ENCODE measurements around the gene MORC3. TPM values are rescaled to one million over a fixed set of nuclear protein-coding genes. Genes with fewer than 3 reads are reported as not detected.
"Not testable (repeated sequence)": the region's sequence is repeated elsewhere in the genome, so short reads cannot be mapped to it uniquely, and the experiment has no call there.

MORC3 gene
- total and polyA plus RNA-seq, 4 donors: 13.0 to 90.3 (median 19.5) TPM

DNA sequence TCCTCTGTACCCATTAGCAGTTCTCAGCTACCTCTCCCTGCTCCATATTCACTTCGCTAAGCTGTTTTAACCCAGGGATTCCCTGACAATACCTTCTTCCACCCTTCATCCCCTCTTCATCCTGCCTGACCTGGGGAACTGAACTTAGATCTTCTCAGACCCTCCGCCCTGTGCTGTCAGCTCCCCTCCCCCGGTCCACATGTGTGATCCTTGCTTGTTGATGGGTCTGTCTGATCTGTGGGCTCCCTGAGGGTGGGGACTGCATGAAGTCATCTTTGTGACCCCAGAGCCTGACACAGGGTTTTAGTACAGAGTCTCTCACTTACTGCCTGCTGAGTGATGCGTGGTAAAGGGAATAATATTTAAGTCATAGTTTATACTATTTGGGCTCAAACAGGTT lies 77.0 kb downstream of the MORC3 start:
- Histone ChIP-seq H3K9ac (ENCODE audit: insufficient read depth in 1 of 2, low read length in 2 of 2) (no peak overlapping the region), H3K4me1 (ENCODE audit: control insufficient read depth in 5 of 5, insufficient read depth in 5 of 5, low read length in 5 of 5) (no peaks in the 10 kb centered on the region), H3K4me3 (no peak overlapping the region), H3K36me3 (ENCODE audit: control insufficient read depth in 4 of 4, insufficient read depth in 4 of 4, low read length in 4 of 4) (peaks cover 0 to 8% (median 3%) of the 10 kb centered on the region in 4 donors), H3K27ac (ENCODE audit: low read depth in 1 of 2, low read length in 1 of 2) (no peak overlapping the region), H3K27me3 (ENCODE audit: control insufficient read depth in 3 of 3, insufficient read depth in 3 of 3, low read length in 2 of 3) (no peaks in the 10 kb centered on the region), H3K9me3 (ENCODE audit: control insufficient read depth in 4 of 4, insufficient read depth in 3 of 4, low read length in 3 of 4) (no peaks in the 10 kb centered on the region)
- TF ChIP-seq, protein P1, sequence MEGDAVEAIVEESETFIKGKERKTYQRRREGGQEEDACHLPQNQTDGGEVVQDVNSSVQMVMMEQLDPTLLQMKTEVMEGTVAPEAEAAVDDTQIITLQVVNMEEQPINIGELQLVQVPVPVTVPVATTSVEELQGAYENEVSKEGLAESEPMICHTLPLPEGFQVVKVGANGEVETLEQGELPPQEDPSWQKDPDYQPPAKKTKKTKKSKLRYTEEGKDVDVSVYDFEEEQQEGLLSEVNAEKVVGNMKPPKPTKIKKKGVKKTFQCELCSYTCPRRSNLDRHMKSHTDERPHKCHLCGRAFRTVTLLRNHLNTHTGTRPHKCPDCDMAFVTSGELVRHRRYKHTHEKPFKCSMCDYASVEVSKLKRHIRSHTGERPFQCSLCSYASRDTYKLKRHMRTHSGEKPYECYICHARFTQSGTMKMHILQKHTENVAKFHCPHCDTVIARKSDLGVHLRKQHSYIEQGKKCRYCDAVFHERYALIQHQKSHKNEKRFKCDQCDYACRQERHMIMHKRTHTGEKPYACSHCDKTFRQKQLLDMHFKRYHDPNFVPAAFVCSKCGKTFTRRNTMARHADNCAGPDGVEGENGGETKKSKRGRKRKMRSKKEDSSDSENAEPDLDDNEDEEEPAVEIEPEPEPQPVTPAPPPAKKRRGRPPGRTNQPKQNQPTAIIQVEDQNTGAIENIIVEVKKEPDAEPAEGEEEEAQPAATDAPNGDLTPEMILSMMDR (IDR thresholded peaks at IDR 0.05; ENCODE audit: control extremely low read depth, extremely low read depth): no peak
- DNase-seq (no peak), ATAC-seq (ENCODE audit: insufficient read depth, low FRiP score) (no peak)
- WGBS, 2 donors: 97 to 98% methylated on average over 4 of the region's 4 CpGs

DNA sequence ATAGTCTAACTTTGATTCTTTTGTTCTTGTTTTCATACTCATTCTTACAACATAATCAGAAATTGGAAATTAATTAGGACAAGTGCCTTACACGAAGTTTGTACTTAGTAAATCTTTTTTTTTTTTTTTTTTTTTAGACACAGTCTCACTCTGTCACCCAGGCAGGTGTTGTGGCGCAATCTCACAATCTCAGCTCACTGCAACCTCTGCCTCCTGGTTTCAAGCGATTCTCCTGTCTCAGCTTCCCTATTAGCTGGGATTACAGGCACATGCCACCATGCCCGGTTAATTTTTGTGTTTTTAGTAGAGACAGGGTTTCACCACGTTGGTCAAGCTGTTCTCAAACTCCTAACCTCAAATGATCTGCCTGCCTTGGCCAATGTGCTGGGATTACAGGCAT lies 77.6 kb downstream of the MORC3 start:
- ATAC-seq (ENCODE audit: insufficient read depth, low FRiP score) (no peak), DNase-seq (no peak)
- H3K27ac ChIP-seq (ENCODE audit: low read depth in 1 of 2, low read length in 1 of 2): no peak overlapping the region
- H3K4me3 ChIP-seq: no peak overlapping the region
- TF ChIP-seq, protein P1 (IDR thresholded peaks at IDR 0.05; ENCODE audit: control extremely low read depth, extremely low read depth): no peak
- no peaks in the 10 kb centered on the region for H3K27me3 ChIP-seq (ENCODE audit: control insufficient read depth in 3 of 3, insufficient read depth in 3 of 3, low read length in 2 of 3)
- no peaks in the 10 kb centered on the region for H3K9me3 ChIP-seq (ENCODE audit: control insufficient read depth in 4 of 4, insufficient read depth in 3 of 4, low read length in 3 of 4)
- H3K9ac ChIP-seq (ENCODE audit: insufficient read depth in 1 of 2, low read length in 2 of 2): no peak overlapping the region
- peaks cover 0 to 8% (median 4%) of the 10 kb centered on the region in 4 donors for H3K36me3 ChIP-seq (ENCODE audit: control insufficient read depth in 4 of 4, insufficient read depth in 4 of 4, low read length in 4 of 4)
- whole genome bisulfite sequencing, 2 donors: 85 to 90% methylated on average over 5 of the region's 5 CpGs
- H3K4me1 ChIP-seq (ENCODE audit: control insufficient read depth in 5 of 5, insufficient read depth in 5 of 5, low read length in 5 of 5): no peaks in the 10 kb centered on the region

DNA sequence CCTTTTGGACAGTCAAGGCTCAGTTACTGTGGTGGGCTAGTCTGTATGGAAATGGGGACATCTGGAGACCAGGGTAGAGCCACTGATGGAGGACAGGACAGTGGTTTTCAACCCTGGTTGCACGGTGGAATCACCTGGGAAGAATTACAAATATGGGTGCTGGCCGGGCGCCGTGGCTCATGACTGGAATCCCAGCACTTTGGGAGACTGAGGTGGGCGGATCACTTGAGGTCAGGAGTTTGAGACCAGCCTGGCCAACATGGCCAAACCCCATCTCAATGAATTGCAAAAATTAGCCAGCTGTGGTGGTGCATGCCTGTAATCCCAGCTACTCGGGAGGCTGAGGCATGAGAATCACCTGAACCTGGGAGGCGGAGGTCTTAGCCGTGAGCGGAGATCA lies 79.7 kb downstream of the MORC3 start:
- H3K4me3 ChIP-seq; ATAC-seq (ENCODE audit: insufficient read depth, low FRiP score); H3K27me3 ChIP-seq (ENCODE audit: control insufficient read depth in 3 of 3, insufficient read depth in 3 of 3, low read length in 2 of 3); H3K9me3 ChIP-seq (ENCODE audit: control insufficient read depth in 4 of 4, insufficient read depth in 3 of 4, low read length in 3 of 4); H3K9ac ChIP-seq (ENCODE audit: insufficient read depth in 1 of 2, low read length in 2 of 2); DNase-seq; H3K36me3 ChIP-seq (ENCODE audit: control insufficient read depth in 4 of 4, insufficient read depth in 4 of 4, low read length in 4 of 4); H3K4me1 ChIP-seq (ENCODE audit: control insufficient read depth in 5 of 5, insufficient read depth in 5 of 5, low read length in 5 of 5); H3K27ac ChIP-seq (ENCODE audit: low read depth in 1 of 2, low read length in 1 of 2): not testable (repeated sequence)
- 98 to 99% methylated on average over 9 of the region's 9 CpGs for WGBS, 2 donors

DNA sequence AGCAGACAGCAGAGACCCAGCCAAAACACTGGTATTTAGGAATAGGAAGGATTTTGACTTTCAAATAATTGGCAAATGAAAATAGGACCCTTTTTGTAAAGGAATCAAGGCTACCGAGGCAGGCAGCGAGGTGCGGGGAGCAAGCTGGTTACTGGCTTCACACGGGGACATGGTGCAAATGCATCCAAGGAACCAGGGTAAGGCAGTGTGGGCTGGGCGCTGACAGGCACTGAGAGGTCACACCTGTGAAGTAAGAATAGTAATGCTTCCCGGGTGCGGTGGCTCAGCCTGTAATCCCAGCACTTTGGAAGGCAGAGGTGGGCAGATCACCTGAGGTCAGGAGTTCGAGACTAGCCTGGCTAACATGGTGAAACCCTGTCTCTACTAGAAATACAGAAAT lies 80.7 kb downstream of the MORC3 start:
- TF ChIP-seq, protein P1 (IDR thresholded peaks at IDR 0.05; ENCODE audit: control extremely low read depth, extremely low read depth): no peak
- no peak for DNase-seq

More for the DNA sequence above, 80.7 kb downstream of the MORC3 start:
- no peaks in the 10 kb centered on the region for H3K9me3 ChIP-seq (ENCODE audit: control insufficient read depth in 4 of 4, insufficient read depth in 3 of 4, low read length in 3 of 4)
- no peaks in the 10 kb centered on the region for H3K27me3 ChIP-seq (ENCODE audit: control insufficient read depth in 3 of 3, insufficient read depth in 3 of 3, low read length in 2 of 3)
- H3K4me3 ChIP-seq: no peak overlapping the region
- H3K27ac ChIP-seq (ENCODE audit: low read depth in 1 of 2, low read length in 1 of 2): no peak overlapping the region
- no peaks in the 10 kb centered on the region for H3K4me1 ChIP-seq (ENCODE audit: control insufficient read depth in 5 of 5, insufficient read depth in 5 of 5, low read length in 5 of 5)
- no peak for ATAC-seq (ENCODE audit: insufficient read depth, low FRiP score)
- peaks cover 0 to 8% (median 7%) of the 10 kb centered on the region in 4 donors for H3K36me3 ChIP-seq (ENCODE audit: control insufficient read depth in 4 of 4, insufficient read depth in 4 of 4, low read length in 4 of 4)
- WGBS, 2 donors: 96 to 99% methylated on average over 8 of the region's 8 CpGs
- H3K9ac ChIP-seq (ENCODE audit: insufficient read depth in 1 of 2, low read length in 2 of 2): no peak overlapping the region

Data from lung (tissue), 12 donors.